PC-9 (cell line): ENCODE data around the gene CAMTA1. TPM values are rescaled to one million over a fixed set of nuclear protein-coding genes. Genes with fewer than 3 reads are reported as not detected.

Source experiments
- BruUV-seq: library from RNA; stranded (reverse); fragments of 400-500 nt; replicated peaks from 2 replicates; lab custom pipeline; 2021; lab: Mats Ljungman, UMichigan
- CTCF ChIA-PET: fragments of 300-600 bp; sonication (Branson Sonifier 250); formaldehyde crosslinking; loops from one replicate; lab custom pipeline; 2022; ENCODE audit warnings: antibody characterized with exemption; lab: Charles Lee
- POLR2A ChIA-PET: fragments of 300-600 bp; sonication (Branson Sonifier 250); formaldehyde crosslinking; loops from one replicate; lab custom pipeline; 2022; ENCODE audit warnings: antibody characterized with exemption; ENCODE audit not compliant: unreplicated experiment; lab: Charles Lee
- DNase-seq, 2 experiments: peaks; one replicate each; pipeline versions ENCODE4 v3.0.0 to v3.0.0-alpha.2; 2015 to 2022; ENCODE audit warnings: mixed read lengths in 1 of 2
- H2AFZ ChIP-seq: fragments of 200-600 bp; sonication (generic); 2 replicates; pipeline ENCODE4 v1.8.1; 2017; ENCODE audit warnings: antibody characterized with exemption
- H3F3A ChIP-seq: fragments of 200-600 bp; sonication (generic); 2 replicates; pipeline ENCODE4 v1.8.1; 2017; ENCODE audit warnings: antibody characterized with exemption, mild to moderate bottlenecking, low read depth; ENCODE audit not compliant: insufficient read depth
- H3K27ac ChIP-seq: fragments of 200-600 bp; sonication (generic); 2 replicates; pipeline ENCODE4 v1.6.1; 2016; ENCODE audit warnings: mixed run types
- H3K27me3 ChIP-seq: fragments of 200-600 bp; sonication (generic); 2 replicates; pipeline ENCODE4 v1.6.1; 2016; ENCODE audit warnings: low read depth, mixed run types; ENCODE audit not compliant: insufficient read depth
- H3K36me3 ChIP-seq: fragments of 200-600 bp; sonication (generic); 2 replicates; pipeline ENCODE4 v1.6.1; 2016; ENCODE audit warnings: low read depth, mixed run types
- H3K4me1 ChIP-seq: fragments of 200-600 bp; sonication (generic); replicated peaks from 2 replicates; pipeline ENCODE4 v1.6.1; 2016; ENCODE audit warnings: mixed run types; ENCODE audit not compliant: insufficient read depth
- H3K4me2 ChIP-seq: fragments of 200-600 bp; sonication (generic); 2 replicates; pipeline ENCODE4 v1.6.1; 2017; ENCODE audit warnings: mixed run types
- H3K4me3 ChIP-seq: fragments of 200-600 bp; sonication (generic); 2 replicates; pipeline ENCODE4 v1.6.1; 2016; ENCODE audit warnings: mixed run types
- H3K79me2 ChIP-seq: fragments of 200-600 bp; sonication (generic); 2 replicates; pipeline ENCODE4 v1.6.1; 2017; ENCODE audit warnings: low read depth, mixed run types
- H3K9me2 ChIP-seq: fragments of 200-600 bp; sonication (generic); 2 replicates; pipeline ENCODE4 v1.8.1; 2017; ENCODE audit warnings: mild to moderate bottlenecking; ENCODE audit not compliant: insufficient read depth
- H3K9me3 ChIP-seq: fragments of 200-600 bp; sonication (generic); 2 replicates; pipeline ENCODE4 v1.8.1; 2016; ENCODE audit warnings: low read depth; ENCODE audit not compliant: insufficient read depth
- H4K20me1 ChIP-seq: fragments of 200-600 bp; sonication (generic); 2 replicates; pipeline ENCODE4 v1.8.1; 2017; ENCODE audit not compliant: insufficient read depth
- EZH2 ChIP-seq: fragments of 200-600 bp; sonication (generic); IDR thresholded peaks from 2 replicates; pipeline ENCODE4 v1.8.0; 2017; ENCODE audit warnings: antibody characterized with exemption, low read depth
- intact Hi-C: fragments of 100-400 bp; cut with micrococcal nuclease; formaldehyde crosslinking; loops from one replicate; pipeline ENCODE4 v1.10.0; 2022; ENCODE audit not compliant: unreplicated experiment
- total RNA-seq: library from RNA; stranded (reverse); gene quantifications from 2 replicates; pipeline ENCODE4 v1.2.3, GENCODE V29; 2021
- TF ChIP-seq, protein P1 (sequence below): fragments of 200-600 bp; sonication (generic); conservative IDR thresholded peaks from 2 replicates; pipeline ENCODE4 v1.6.1; 2017; ENCODE audit warnings: mixed run types, antibody characterized with exemption, mild to moderate bottlenecking, moderate library complexity

Gene CAMTA1
- total RNA-seq, 1 experiment from 2014 or later: 72.3 TPM

DNA sequence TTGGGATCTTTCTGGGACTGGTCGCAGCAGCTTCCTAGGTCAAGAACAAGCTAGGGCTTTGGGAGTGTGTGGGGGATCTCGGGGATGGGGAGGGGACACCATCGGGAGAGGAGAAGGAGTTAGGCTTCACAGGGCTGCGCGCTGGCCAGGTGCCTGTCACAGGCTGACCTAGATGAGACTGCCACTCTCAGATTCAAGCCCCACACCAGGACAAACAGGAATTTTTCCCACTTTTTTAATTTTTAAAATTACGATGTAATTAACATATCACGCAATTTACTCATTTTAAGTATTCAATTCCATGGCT is 180.6 kb downstream of the CAMTA1 start:
- TF ChIP-seq, protein P1, sequence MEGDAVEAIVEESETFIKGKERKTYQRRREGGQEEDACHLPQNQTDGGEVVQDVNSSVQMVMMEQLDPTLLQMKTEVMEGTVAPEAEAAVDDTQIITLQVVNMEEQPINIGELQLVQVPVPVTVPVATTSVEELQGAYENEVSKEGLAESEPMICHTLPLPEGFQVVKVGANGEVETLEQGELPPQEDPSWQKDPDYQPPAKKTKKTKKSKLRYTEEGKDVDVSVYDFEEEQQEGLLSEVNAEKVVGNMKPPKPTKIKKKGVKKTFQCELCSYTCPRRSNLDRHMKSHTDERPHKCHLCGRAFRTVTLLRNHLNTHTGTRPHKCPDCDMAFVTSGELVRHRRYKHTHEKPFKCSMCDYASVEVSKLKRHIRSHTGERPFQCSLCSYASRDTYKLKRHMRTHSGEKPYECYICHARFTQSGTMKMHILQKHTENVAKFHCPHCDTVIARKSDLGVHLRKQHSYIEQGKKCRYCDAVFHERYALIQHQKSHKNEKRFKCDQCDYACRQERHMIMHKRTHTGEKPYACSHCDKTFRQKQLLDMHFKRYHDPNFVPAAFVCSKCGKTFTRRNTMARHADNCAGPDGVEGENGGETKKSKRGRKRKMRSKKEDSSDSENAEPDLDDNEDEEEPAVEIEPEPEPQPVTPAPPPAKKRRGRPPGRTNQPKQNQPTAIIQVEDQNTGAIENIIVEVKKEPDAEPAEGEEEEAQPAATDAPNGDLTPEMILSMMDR: no peak
- TF ChIP-seq EZH2: no peak
- Histone ChIP-seq H3K9me3 (no peaks in the 10 kb centered on the region), H3K27ac (no peak overlapping the region), H4K20me1 (no peaks in the 10 kb centered on the region), H3K36me3 (no peaks in the 10 kb centered on the region), H3K4me3 (no peak overlapping the region), H3K79me2 (no peaks in the 10 kb centered on the region), H3K9me2 (no peaks in the 10 kb centered on the region), H3K4me1 (no peaks in the 10 kb centered on the region), H3K27me3 (peaks cover 44% of the 10 kb centered on the region), H3F3A (no peaks in the 10 kb centered on the region), H2AFZ (no peak overlapping the region), H3K4me2 (no peak overlapping the region)
- ChIA-PET POLR2A (no interaction called here), CTCF (no interaction called here)
- DNase-seq: no peak
- intact Hi-C loops: no loop called here
- no TSS peak for BruUV-seq

DNA sequence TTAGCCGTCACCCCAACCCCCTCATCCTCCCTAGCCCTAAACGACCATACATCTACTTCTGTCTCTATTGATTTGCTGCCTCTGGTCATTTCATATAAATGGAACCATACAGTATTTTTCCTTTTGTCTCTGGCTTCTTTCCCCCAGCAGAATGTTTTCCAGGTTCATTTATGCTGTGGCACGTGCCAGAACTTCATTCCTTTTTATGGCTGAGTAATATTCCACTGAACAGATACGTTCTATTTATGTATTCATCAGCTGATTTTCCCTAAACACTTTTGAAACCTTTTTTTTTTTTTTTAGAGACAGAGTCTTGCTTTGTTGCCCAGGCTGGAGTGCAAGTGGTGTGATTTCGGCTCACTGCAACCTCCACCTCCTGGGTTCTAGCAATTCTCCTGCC is 181.1 kb downstream of the CAMTA1 start:
- BruUV-seq: no TSS peak
- H3K4me1 ChIP-seq: no peaks in the 10 kb centered on the region
- H3K9me2 ChIP-seq: no peaks in the 10 kb centered on the region
- no peaks in the 10 kb centered on the region for H3F3A ChIP-seq
- H3K4me3 ChIP-seq: no peak overlapping the region
- H3K36me3 ChIP-seq: no peaks in the 10 kb centered on the region
- no peaks in the 10 kb centered on the region for H3K79me2 ChIP-seq
- no peak overlapping the region for H3K4me2 ChIP-seq
- H3K27ac ChIP-seq: no peak overlapping the region
- no peak for TF ChIP-seq EZH2
- TF ChIP-seq, protein P1: no peak
- no peak overlapping the region for H2AFZ ChIP-seq
- ChIA-PET CTCF (no interaction called here), POLR2A (no interaction called here)
- peaks cover 45% of the 10 kb centered on the region for H3K27me3 ChIP-seq
- no peak for DNase-seq
- H4K20me1 ChIP-seq: no peaks in the 10 kb centered on the region
- intact Hi-C loops: no loop called here
- no peaks in the 10 kb centered on the region for H3K9me3 ChIP-seq

DNA sequence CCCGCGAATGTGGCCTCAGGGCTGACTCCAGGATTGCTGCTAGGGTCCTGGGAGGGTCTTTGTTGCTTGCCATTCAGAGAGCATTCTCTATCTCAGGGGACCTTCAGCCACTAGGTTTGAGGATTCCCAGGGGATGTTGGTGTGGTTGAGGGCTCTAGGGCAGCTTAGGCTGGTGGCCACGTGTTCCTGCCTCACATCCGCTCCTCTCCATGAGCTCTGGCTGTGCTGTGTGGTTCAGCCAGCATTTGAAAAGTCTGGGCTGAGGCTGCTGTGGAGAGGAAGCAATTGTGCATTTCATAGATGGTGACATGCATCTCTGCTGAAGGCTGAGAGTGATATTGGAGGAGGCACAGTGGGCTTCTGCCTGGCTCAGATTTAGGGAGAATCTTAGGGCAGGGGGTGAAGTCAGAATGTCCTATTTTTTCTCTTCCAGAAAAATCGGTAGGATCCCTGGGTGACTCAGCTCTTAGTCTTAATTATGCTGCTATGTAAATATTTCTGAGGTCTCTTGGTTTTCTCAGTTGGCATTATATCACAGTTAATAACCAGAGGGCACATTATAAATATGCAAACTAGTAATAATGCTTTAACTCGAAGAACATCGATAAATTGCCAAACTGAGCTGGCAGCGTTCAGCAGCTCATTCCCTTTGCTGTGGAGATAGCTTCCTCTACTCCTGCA is 182.3 kb downstream of the CAMTA1 start:
- Histone ChIP-seq H3K27me3 (peaks cover 56% of the 10 kb centered on the region), H3K4me1 (no peaks in the 10 kb centered on the region), H3F3A (no peaks in the 10 kb centered on the region), H3K4me3 (no peak overlapping the region), H3K9me2 (no peaks in the 10 kb centered on the region), H2AFZ (no peak overlapping the region), H3K4me2 (no peak overlapping the region), H3K36me3 (no peaks in the 10 kb centered on the region), H4K20me1 (no peaks in the 10 kb centered on the region), H3K27ac (no peak overlapping the region), H3K9me3 (no peaks in the 10 kb centered on the region), H3K79me2 (no peaks in the 10 kb centered on the region)
- POLR2A ChIA-PET: no interaction called here
- TF ChIP-seq, protein P1: no peak
- TF ChIP-seq EZH2: no peak
- intact Hi-C loops: no loop called here
- DNase-seq: no peak
- no TSS peak for BruUV-seq
- CTCF ChIA-PET: no interaction called here
